HL-60 (cell line): ENCODE measurements around the gene RAB1B.

Experiments
- DNase-seq, 2 experiments: peaks; one replicate each; pipeline ENCODE4 v3.0.0-alpha.2; 2010 to 2020; ENCODE audit warnings: low read depth in 1 of 2, low spot score in 1 of 2
- H3K27ac ChIP-seq: fragments of 250-450 bp; sonication (Bioruptor Pico); replicated peaks from 2 replicates; pipeline ENCODE4 v1.5.1; 2020; ENCODE audit warnings: mild to moderate bottlenecking, moderate library complexity
- H3K27me3 ChIP-seq: fragments of 250-450 bp; sonication (Bioruptor Pico); 2 replicates; pipeline ENCODE4 v1.5.1; 2021; ENCODE audit warnings: mild to moderate bottlenecking, moderate library complexity; ENCODE audit not compliant: insufficient read depth, poor library complexity, severe bottlenecking
- H3K4me3 ChIP-seq: replicated peaks from 2 replicates; pipeline ENCODE4 v1.5.1; 2011; ENCODE audit warnings: mild to moderate bottlenecking, control low read depth, low read length; ENCODE audit not compliant: insufficient read depth
- GABPA ChIP-seq: IDR thresholded peaks from 2 replicates; pipeline ENCODE4 v1.6.1; 2012; ENCODE audit warnings: low read depth
- POLR2AphosphoS5 ChIP-seq: IDR thresholded peaks from 2 replicates; pipeline ENCODE4 v1.6.1; 2012; ENCODE audit warnings: low read depth
- REST ChIP-seq: IDR thresholded peaks from 2 replicates; pipeline ENCODE4 v1.6.1; 2012; ENCODE audit warnings: low read depth; ENCODE audit not compliant: insufficient replicate concordance
- SPI1 ChIP-seq: IDR thresholded peaks from 2 replicates; pipeline ENCODE4 v1.6.1; 2012; ENCODE audit warnings: low read depth, mild to moderate bottlenecking, borderline replicate concordance
- TF ChIP-seq, protein P1 (sequence below): IDR thresholded peaks from one replicate; pipeline ENCODE4 v1.5.1; 2011; ENCODE audit warnings: low read length, control low read depth, inconsistent platforms; ENCODE audit not compliant: insufficient read depth

The RAB1B gene

DNA sequence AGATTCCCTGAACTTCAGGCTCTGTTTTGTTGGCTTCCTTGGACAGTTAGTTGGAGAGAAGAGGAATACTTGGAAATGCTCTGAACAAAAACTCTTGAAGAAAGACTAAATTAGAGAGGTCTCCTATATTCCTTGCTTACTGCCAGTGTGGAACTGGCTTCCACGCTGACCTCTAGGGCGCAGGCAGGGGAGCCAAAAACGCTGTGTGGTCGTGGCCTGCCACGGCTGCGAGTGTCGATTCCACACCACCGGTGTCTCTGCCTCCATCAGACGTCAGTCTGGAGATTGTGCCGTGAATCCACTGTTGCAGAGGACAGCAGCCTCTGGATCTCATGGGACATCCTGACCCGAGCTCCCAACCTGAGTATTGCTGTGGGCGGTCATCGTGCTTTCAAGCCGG, 37.5 kb upstream of the RAB1B start:
- H3K27me3 ChIP-seq: no peaks in the 10 kb centered on the region
- no peak for DNase-seq
- no peak overlapping the region for H3K27ac ChIP-seq
- no peak overlapping the region for H3K4me3 ChIP-seq
- TF ChIP-seq GABPA: no peak
- TF ChIP-seq, protein P1, sequence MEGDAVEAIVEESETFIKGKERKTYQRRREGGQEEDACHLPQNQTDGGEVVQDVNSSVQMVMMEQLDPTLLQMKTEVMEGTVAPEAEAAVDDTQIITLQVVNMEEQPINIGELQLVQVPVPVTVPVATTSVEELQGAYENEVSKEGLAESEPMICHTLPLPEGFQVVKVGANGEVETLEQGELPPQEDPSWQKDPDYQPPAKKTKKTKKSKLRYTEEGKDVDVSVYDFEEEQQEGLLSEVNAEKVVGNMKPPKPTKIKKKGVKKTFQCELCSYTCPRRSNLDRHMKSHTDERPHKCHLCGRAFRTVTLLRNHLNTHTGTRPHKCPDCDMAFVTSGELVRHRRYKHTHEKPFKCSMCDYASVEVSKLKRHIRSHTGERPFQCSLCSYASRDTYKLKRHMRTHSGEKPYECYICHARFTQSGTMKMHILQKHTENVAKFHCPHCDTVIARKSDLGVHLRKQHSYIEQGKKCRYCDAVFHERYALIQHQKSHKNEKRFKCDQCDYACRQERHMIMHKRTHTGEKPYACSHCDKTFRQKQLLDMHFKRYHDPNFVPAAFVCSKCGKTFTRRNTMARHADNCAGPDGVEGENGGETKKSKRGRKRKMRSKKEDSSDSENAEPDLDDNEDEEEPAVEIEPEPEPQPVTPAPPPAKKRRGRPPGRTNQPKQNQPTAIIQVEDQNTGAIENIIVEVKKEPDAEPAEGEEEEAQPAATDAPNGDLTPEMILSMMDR: no peak
- no peak for TF ChIP-seq REST
- no peak for TF ChIP-seq POLR2AphosphoS5
- TF ChIP-seq SPI1: no peak

DNA sequence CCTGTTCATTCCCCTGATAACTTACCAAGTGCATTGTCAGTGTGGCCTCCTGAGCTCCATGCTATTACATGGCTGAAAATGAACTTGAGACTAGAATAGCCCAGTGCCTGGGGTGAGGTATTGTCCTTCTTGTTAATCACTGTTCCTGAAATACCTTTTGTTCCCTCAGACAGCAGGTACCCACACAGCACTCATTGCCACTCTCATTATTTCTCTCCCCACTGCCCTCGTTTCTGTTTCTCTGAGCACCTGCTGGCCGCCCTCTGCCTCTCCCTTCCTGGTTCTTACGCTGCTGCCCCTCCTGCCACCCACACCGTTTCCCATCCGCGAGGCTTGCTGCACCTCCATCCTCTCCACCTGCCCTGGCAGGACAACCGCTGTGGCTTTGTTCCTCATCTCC, 36.9 kb upstream of the RAB1B start:
- Histone ChIP-seq H3K27me3 (no peaks in the 10 kb centered on the region), H3K4me3 (no peak overlapping the region), H3K27ac (no peak overlapping the region)
- DNase-seq: no peak
- TF ChIP-seq SPI1 (no peak), GABPA (no peak), REST (no peak), POLR2AphosphoS5 (no peak)
- TF ChIP-seq, protein P1: no peak

GRCh38 chr11:66232769-66233168, 35.7 kb upstream of the RAB1B start:
- DNase-seq: no peak
- H3K27ac ChIP-seq: no peak overlapping the region
- H3K27me3 ChIP-seq: no peaks in the 10 kb centered on the region
- no peak for TF ChIP-seq SPI1
- no peak for TF ChIP-seq POLR2AphosphoS5
- no peak for TF ChIP-seq REST
- TF ChIP-seq, protein P1: no peak
- no peak for TF ChIP-seq GABPA
- H3K4me3 ChIP-seq: no peak overlapping the region
